GM12891 (cell line): Measurements from ENCODE around the gene PPP1CA.
A peak's percentile ranks its signal among the peaks of the same experiment; 100 is the strongest.

ENCODE experiments used
- DNase-seq: peaks from one replicate; pipeline ENCODE4 v3.0.0; 2011; ENCODE audit warnings: low spot score; ENCODE audit not compliant: insufficient read length
- FAIRE-seq: peaks from 2 replicates; lab custom pipeline; 2011; peaks lifted over from hg19 to GRCh38; lab: Jason Lieb, UNC
- PAX5 ChIP-seq: IDR thresholded peaks from 2 replicates; pipeline ENCODE4 v1.6.1; 2011; ENCODE audit warnings: low read length, moderate library complexity, mild to moderate bottlenecking; ENCODE audit not compliant: insufficient read depth, severe bottlenecking
- POLR2A ChIP-seq: IDR thresholded peaks from 2 replicates; pipeline ENCODE4 v1.6.1; 2011; ENCODE audit warnings: low read depth, low read length, control low read depth
- POLR2AphosphoS5 ChIP-seq: IDR thresholded peaks from 2 replicates; pipeline ENCODE4 v1.6.1; 2011; ENCODE audit warnings: low read depth, low read length, control low read depth
- POU2F2 ChIP-seq: IDR thresholded peaks from 2 replicates; pipeline ENCODE4 v1.6.1; 2011; ENCODE audit warnings: low read depth, mild to moderate bottlenecking, control low read depth, low read length, moderate library complexity
- SPI1 ChIP-seq: IDR thresholded peaks from 2 replicates; pipeline ENCODE4 v1.6.1; 2011; ENCODE audit warnings: low read depth, low read length, control low read depth
- TAF1 ChIP-seq: IDR thresholded peaks from 2 replicates; pipeline ENCODE4 v1.6.1; 2011; ENCODE audit warnings: low read depth, low read length, control low read depth

The PPP1CA gene

GRCh38 chr11:67368621-67369020 lies 33.0 kb downstream of the PPP1CA start:
- TF ChIP-seq SPI1: no peak
- TF ChIP-seq POU2F2: no peak
- no peak for TF ChIP-seq POLR2AphosphoS5
- TF ChIP-seq TAF1: no peak
- TF ChIP-seq PAX5: no peak
- no peak for TF ChIP-seq POLR2A
- FAIRE-seq: peak; percentile 80
- DNase-seq: no peak

- FAIRE-seq (no peak), DNase-seq (no peak)
- TF ChIP-seq TAF1 (no peak), POLR2A (no peak), POLR2AphosphoS5 (no peak), SPI1 (no peak), PAX5 (no peak), POU2F2 (no peak)
Observed at GRCh38 chr11:67367761-67368227, 33.9 kb downstream of the PPP1CA start.

- DNase-seq: no peak
- TF ChIP-seq POLR2A (no peak), PAX5 (no peak), SPI1 (no peak), POLR2AphosphoS5 (no peak), TAF1 (no peak), POU2F2 (no peak)
- no peak for FAIRE-seq
Observed at GRCh38 chr11:67366961-67367760, 34.5 kb downstream of the PPP1CA start.

- TF ChIP-seq POU2F2 (no peak), TAF1 (no peak), POLR2AphosphoS5 (no peak)
- no peak for DNase-seq
- FAIRE-seq: no peak
Observed at GRCh38 chr11:67366546-67366945, 35.1 kb downstream of the PPP1CA start.

GRCh38 chr11:67365736-67366444 lies 35.8 kb downstream of the PPP1CA start:
- DNase-seq (no peak), FAIRE-seq (no peak)
- TF ChIP-seq SPI1 (no peak), POU2F2 (no peak)

- TF ChIP-seq POU2F2: no peak
- no peak for TF ChIP-seq TAF1
- FAIRE-seq: no peak
Observed at GRCh38 chr11:67364783-67365722, 36.6 kb downstream of the PPP1CA start.

GRCh38 chr11:67364169-67364568 lies 37.5 kb downstream of the PPP1CA start:
- DNase-seq: no peak
- TF ChIP-seq POU2F2 (no peak), TAF1 (no peak), POLR2AphosphoS5 (no peak)
- FAIRE-seq: no peak

More at GRCh38 chr11:67364783-67365722, 36.6 kb downstream of the PPP1CA start:
- no peak for DNase-seq

GRCh38 chr11:67357831-67358670 lies 43.6 kb downstream of the PPP1CA start:
- FAIRE-seq (no peak), DNase-seq (no peak)
- no peak for TF ChIP-seq POLR2AphosphoS5
- TF ChIP-seq POU2F2: no peak
- no peak for TF ChIP-seq SPI1
- no peak for TF ChIP-seq POLR2A
- TF ChIP-seq TAF1: no peak
- TF ChIP-seq PAX5: no peak
